IPS DF 19.7 (cell line): ENCODE results near the gene CIRBP.
"Not testable (repeated sequence)": the region's sequence is repeated elsewhere in the genome, so short reads cannot be mapped to it uniquely, and the experiment has no call there.

Experiments
- DNase-seq: peaks from one replicate; pipeline ENCODE4 v3.0.0-alpha.2; 2013; ENCODE audit warnings: low read depth, low spot score

The CIRBP gene

DNA sequence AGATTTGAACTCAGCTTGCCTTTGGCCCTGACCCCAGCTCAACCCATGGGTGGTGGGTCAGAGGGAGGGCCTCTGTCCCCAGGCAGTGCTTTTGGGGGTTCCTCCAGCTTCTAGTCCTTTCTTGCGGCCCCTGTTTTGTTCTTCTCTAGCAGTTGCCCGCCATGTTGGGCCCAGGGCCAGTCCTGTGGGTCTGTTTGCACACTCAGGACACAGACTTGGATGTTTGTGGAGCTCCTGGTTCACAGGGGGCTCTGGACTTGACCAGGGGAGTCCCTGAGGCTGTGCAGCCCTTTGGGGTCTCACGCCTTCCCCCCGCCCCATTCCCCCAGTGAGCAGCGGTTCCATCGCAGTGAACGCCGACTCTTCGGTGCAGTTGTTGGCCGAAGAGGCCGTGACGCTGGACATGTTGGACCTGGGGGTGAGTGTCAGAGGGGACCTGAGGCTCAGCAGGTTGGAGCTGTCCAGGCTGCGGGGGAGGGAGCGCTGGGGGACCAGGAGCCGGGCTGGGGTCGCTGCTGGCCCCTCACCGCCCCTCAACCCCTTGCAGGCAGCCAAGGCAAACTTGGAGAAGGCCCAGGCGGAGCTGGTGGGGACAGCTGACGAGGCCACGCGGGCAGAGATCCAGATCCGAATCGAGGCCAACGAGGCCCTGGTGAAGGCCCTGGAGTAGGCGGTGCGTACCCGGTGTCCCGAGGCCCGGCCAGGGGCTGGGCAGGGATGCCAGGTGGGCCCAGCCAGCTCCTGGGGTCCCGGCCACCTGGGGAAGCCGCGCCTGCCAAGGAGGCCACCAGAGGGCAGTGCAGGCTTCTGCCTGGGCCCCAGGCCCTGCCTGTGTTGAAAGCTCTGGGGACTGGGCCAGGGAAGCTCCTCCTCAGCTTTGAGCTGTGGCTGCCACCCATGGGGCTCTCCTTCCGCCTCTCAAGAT, 25.1 kb upstream of the CIRBP start:
- no peak for DNase-seq

DNA sequence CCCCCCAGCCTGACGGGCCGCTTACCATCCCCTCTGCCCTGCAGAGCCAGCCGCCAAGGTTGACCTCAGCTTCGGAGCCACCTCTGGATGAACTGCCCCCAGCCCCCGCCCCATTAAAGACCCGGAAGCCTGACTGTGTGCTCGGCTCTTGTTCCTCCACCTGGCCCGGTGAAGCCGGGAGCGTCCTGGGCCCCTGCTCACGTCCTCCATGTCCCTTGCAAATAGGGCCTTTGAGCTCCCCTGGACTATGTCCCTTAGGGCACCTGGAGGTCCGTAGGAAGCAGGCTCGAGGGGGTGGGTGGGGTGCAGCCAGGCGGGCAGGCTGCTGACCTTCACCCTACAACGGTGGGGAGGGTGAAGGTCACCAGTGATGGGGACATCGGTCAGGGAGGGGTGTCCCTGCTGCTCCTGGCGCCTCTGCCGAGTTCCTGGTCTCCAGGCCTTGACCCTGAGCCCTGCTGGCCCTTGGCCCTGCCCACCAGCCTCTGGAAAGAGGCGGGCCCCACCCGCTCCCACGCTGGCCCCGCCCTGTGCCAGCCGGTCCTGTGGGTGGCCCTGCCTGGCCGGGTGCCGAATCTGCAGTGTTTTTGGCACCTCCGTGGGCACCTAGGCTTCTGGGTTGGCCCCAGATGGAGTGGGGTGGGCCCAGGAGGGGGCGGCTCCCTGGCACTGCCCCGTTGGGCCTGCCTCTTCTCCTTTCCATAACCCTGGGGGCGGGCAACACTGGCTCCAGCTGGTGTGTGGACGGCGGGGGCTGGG, 24.3 kb upstream of the CIRBP start:
- no peak for DNase-seq

DNA sequence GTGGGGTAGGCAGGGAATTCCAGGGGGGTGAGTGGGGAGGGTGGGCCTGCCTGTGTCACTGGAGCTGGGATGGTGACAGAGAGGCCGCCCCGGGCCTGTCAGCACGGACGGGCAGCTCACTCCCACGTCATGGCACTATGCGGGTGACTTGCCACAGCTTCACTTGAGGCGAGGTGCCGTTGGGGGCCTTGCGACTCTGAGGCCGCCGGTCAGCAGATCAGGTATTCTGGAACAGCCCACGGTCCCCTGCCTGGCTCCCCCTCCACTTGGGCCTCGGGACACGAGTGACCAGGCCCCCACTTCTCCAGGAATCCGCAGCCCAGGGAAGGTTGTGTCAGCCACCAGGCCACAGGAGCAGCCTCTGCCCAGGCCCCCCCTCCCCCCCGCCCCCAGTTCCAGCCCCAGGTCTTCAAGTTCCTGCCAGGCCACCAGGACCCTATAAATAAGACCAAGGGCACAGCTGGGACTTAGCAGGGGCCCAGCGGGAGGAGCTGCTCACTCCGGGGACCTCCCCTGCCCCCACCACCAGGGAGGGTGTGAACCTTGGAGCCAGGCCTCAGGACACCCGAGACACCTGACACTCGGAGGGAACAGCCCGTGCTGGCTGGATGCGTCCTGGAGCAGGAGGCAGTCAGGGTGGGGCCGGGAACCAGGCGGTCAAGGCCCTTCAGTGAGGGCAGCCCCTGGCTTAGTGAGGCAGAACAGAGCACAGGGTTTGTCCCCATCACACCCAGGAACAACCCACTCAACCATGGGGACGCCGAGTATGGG, 23.5 kb upstream of the CIRBP start:
- no peak for DNase-seq

DNA sequence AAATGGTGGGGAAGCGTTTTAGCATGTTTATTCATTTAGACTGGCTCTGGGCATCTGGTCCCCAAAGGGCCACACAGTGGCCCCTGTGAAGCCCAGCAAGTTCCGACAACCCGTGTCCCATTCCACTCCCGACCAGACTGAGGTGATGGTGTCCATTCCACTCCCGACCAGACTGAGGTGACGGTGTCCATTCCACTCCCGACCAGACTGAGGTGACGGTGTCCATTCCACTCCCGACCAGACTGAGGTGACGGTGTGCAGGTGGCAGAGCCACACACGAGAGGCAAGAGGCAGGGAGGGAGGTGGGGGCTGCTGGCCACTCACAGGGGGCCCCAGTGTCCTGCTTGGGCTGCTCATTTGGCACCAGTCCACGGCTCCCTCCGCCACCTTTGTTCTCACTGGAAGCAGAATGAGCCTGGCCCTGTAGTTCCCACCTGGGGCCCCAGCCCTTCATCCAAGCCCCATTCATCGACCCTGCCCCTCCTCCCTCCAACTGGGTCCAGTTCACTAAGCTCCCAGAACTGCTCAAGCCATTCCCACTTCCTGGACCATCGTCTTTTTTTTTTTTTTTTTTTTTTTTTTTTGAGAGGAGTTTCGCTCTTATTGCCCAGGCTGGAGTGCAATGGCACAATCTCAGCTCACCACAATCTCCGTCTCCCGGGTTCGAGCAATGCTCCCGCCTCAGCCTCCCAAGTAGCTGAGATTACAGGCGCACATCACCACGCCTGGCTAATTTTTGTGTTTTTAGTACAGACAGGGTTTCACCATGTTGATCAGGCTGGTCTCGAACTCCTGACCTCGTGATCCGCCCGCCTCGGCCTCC, 22.7 kb upstream of the CIRBP start:
- not testable (repeated sequence) for DNase-seq

DNA sequence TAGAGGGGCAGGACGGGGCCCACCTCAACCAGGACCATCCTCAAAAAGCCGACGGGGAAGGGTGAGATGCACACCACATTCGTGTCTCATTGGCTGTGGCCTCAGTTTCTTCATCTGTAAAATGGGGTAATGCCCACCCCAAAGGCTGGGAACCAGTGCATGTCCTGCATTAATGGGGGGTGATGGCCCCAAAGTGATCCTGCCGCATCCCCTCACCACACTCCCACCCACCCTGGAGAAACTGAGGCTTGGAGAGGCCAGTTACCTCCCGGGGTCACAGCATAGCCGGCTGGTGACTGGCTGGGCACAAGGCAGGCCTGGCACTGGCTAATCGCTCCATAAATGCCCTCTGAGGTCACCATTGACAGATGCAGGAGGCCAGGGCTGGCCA, 21.4 kb upstream of the CIRBP start:
- no peak for DNase-seq

DNA sequence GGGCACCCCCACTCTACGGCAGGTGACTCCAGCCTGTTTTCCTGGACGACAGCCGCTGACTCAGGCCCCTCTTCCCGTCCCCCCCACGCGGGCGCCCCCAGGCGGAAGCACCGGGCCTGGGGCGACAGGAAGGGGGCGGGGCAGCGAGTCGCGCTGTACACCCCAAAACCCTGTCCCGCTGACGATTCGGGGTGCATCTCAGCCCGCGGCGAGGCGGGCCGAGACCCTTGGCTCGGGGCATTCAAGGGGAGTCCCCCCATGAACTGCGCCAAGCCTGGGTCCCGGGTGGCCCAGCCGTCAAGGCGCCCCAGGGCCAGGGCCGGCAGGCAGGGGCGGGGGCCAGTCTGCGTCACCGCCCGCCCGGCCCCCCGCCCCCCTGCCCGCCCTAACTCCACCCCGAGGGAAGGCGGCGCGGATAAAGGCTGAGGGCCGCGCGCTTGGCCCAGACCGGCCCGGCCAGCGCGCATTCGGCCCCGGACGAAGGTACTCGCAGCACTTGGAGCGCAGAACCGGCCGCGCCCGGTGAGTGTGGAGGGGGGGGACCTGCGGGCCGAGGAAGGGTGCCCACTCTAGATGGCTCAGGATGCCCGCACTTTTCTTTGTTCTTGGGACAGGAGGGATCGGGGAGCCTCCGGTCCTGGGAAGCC, 20.9 kb upstream of the CIRBP start, which contains the start of gene MIDN:
Gene MIDN (plus strand): TSS at position 445 of the 647 bp plus-strand sequence. CDS start 1,714 bp downstream, outside the sequence.
- DNase-seq, result no peak

DNA sequence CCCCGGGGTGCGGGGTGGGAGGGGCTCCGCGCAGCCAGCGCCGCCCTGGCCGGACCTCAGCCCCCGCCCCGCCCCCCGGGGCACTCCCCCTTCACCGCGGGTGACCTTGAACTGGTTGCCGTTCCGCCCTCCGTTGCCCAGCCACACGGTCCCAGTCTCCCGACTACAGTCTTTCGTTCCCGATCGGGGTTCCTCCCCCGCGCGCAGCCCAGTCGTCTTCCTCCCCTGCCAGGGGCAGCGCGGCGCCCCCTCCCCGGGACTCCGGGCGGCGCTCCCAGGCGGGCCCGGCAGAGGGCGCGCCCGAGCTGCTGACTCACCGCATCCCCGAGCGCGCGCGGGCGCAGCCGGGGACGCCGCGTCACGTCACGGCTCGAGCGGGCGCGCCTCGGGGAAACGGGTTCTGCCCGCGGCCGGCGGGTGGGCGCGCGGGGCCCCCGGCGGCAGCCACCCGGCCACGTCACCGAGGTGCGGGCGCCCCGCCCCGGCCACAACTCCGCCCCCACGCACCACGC, 20.3 kb upstream of the CIRBP start:
- no peak for DNase-seq

DNA sequence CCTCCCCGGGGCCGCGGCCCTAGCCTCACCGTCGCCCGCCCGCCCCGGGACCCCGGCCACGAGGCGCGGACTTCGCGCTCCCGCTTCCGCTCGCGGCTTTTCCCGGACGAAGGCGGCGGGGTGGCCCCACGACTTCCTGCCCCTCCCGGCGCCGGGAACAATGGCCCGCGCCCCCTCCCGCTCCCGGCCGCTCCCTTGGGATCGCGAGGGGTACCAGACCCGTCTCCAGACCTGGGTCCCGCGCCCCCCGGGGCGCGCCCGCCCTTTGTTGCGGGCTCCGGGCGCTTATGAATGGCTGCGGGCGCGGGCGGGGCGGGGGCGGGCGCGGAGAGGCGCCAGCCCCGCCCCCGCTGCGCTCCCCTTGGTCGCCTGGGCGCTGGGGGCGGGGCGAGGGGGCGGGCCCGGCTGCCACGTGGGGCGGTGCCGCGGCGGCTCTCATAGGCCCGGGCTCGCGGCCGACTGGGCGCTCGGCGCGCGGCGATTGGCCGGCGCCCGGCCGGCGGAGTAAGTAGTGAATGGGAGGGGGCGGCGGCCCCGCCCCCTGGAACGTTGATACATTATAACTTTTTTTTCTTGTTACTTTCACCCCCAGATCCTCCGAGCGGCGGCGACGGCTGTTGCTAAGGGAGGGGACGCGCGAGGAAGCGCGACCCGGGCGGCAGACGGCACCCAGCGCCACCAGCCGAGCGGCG, 19.7 kb upstream of the CIRBP start:
- no peak for DNase-seq

DNA sequence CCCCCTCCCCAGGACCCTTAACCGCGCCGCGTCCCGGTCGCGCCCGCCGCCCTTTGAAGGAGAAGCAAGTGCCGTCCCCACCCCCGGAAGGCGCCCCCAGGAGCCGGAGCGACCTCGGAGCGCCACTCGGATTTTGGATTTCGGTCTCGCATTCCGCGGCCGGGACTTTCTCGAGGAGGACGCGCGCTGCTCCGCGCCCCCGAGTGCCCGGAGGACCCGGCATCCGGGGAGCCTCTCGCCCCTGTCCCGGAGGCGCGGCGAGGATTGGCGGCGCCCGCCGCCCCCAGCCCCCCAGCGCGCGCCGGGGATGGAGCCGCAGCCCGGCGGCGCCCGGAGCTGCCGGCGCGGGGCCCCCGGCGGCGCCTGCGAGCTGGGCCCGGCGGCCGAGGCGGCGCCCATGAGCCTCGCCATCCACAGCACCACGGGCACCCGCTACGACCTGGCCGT, 19.1 kb upstream of the CIRBP start:
- no peak for DNase-seq

DNA sequence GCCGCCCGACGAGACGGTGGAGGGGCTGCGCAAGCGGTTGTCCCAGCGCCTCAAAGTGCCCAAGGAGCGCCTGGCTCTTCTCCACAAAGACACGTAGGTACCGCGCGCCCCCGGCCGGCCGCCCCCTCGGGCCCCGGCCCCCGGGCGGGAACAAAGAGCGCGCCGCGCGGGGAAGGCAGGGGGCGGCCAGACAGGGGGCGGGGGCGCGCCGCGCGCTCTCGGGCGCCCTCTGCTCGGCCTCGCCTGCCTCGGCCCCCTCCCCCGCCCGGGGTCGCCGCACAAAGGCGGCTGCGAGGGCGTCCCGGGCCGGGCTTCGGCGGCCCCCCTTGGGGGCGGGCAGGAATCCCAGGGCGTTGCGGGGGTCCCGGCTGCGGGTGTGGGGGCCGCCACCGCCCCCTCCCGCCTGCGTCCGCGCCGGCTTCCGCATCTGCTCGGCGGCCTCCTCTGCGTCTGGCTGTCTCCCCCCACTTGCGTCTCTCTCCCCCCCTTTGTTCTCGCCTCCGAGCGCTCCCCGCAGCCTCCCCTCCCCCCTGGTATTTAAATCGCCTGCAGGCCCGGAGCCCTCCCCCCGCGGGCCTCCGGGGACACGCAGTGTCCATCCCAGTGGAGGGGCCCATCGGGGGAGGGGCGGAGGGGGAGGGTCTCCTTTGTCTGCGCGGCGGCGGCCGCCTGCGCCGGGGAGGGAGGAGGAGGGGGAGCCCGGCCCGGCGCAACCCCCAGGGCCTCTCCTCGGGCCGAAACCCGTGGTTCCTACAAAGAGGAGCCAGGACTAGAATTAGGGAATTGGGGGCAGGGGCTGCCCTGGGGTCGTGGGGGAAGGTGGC, 18.5 kb upstream of the CIRBP start:
- DNase-seq, result no peak

DNA sequence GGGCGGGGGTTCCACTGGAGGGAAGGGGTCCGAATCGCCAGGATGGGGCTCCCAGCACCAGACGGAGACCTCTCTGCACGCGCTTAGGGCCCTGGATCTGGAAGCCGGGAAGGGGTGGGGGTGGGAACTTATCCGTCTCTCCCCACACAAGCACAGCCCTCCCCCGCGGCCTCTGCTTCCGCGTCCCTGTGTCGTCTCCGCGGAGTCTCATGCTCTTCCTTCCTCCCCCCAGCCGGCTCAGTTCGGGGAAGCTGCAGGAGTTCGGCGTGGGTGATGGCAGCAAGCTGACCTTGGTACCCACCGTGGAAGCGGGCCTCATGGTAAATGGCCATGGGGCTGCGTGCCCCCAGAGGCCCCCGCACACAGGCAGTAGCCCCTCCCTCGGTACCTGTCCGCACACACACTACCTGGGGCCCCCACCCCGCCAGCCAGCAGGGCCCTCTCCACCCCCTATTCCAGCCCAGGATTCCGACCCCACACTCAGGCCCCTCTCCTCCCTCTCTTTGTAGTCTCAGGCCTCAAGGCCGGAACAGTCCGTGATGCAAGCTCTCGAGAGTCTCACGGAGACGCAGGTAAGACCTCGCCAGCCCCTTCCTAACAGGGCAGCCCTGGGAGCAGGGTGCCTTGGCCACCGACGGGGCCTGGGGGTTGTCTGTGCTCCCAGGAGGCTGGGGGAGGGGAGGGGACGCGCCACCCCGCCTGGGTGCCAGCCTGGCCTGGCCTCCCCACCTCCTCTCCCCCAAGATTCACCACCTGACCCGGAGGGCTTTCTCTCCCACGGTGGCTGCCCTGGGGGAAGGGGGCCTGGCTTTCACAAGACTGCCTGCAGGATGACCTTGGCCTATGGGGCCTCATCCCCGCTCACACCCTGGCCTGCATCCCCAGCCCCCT, 17.6 kb upstream of the CIRBP start:
- no peak for DNase-seq

DNA sequence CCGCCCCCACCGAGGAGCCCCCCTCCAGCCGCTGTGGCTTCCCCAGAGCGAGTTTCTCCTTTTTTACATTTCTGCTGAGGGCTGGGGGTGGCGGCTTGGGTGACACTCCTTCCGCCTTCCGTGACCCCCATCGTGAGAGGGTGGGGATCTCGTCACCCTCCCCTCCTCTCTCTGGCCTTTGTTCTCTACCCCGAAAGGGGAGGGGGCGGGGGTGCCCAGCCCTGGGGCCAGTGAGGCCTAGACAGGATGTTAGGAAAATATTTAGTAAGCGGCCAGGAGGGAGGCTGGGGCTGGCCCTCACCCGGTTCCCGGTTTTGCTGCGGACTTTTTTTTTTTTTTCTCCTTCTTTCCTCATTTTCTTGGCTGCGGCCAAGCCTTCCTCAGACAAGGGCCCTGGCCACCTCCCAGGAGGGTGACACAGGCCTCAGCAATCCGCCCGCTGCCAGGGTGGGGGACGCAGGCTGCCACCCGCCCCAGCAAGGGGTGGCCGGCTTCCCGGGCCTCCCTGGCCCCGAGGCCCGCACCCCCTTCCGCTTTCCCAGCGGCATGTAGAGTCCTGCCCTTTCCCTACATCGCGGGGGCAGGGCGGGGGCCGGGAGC, 16.8 kb upstream of the CIRBP start:
- no peak for DNase-seq

DNA sequence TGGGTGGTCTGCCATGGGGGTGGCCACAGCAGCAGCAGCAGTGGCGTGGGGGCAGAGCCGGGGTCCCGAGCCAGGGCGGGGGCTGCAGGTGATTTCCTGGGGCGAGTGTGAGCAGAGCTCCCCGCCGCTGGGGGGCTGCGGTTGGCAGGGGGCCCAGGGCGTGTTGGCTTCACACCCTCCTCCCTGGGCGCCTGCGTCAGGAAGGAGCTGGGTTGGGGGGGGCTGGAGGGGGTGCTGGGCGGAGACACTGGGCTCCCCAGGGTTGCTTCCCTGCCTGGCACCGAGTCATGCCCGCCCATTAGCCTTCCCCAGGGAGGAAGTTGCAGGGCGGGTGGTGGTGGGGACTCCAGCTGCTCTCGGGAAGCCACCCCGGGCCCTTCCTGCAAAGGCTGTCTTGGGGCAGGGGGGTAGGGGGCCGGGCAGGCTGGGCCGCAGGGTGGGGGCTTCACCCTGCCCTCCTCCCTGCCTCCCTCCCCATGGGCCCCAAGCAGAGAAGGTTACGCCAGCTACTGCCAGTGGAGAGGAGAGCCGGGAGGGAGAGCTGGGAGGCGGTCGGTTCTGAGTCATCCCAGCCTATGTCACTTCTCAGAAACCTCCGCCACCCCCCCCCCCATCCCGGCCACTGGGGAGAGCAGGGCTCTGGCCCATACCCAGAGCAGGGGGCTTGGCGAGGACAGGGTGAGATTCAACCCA, 16.2 kb upstream of the CIRBP start:
- no peak for DNase-seq

DNA sequence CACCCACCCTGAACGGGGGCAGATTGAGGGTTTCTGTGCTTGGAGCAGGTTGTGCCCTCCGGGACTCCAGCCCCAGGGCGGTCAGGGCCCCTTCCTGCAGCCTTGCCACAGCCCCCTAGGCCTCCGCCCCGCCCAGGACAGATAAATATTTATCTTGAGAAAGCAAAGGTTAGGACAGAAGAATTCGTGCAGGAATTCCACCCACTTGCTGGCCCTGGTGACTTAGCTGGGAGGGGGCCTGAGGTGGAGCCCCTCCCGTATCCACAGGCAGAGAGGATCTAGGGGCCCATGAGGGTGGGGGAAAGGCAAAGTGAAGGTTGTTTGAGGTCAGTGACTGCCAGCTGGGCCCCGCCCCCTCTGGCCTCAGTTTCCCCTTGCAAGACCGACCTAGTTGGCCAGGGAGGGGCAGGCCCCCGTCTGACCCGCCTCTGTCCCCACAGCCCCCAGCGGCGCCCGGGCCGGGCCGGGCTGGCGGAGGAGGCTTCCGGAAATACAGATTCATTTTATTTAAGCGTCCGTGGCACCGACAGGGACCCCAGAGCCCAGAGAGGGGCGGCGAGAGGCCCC, 15.5 kb upstream of the CIRBP start:
- no peak for DNase-seq

DNA sequence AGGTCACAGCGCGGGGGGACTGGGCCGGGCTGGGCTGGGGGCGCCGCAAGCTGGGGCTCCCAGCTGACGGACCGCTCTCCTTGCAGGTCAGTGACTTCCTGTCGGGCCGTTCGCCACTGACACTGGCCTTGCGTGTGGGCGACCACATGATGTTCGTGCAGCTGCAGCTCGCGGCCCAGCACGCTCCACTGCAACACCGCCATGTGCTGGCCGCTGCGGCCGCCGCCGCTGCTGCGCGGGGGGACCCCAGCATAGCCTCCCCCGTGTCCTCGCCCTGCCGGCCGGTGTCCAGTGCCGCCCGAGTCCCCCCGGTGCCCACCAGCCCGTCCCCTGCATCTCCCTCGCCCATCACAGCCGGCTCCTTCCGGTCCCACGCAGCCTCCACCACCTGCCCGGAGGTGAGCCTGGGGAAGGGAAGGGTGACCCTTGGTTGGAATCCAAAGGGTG, 15.0 kb upstream of the CIRBP start:
- no peak for DNase-seq

DNA sequence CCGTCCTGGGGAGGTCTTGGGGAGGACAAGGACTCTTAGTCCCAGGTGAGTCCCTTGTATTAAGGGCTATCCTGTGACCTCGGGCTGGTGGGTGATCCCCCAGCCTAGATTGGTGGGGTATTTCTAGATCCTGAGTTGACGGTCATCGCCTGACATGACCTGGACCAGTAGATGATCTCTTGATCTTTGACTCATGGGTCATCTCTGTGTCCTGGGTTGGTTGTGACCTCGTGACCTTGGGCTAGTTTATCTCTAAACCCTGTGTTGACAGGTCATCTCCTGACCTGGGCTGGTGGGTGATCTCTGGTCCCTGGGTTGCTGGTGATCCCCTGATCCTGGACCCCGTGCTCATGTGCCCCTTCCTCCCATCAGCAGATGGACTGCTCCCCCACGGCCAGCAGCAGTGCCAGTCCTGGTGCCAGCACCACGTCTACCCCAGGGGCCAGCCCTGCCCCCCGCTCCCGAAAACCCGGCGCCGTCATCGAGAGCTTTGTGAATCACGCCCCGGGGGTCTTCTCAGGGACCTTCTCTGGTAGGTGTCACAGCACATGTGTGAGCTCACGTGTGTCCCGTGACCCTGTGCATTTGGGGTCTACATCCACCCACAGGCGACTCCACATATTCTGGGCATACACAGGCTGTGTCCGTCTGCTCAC, 14.5 kb upstream of the CIRBP start:
- no peak for DNase-seq
